ENCODE results near the gene TOLLIP. TPM values are rescaled to one million over a fixed set of nuclear protein-coding genes. Genes with fewer than 3 reads are reported as not detected.

Gene TOLLIP
- total RNA-seq, 1 donor from 2014 or later: 71.6 TPM

DNA sequence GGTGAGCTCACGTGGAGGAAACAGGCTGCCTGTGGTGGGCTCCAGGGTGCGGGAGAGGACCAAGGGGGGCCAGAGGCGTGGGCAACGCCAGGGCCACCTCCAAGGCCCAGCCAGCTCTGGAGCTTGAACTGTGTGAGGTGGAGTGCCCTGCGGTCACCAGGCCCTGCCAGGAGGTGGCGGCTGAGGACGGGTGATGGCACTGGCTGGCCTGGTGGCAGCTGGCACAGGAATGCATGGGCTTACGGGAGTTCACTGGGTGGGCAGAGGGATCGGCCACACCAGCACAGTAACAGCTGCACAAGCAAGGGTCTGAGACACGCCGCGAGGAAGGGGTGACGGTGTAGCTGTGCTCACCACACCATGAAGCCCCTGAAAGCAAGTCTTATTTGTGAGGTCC, 15.8 kb downstream of the TOLLIP start:
- Mint-ChIP-seq H3K36me3 (ENCODE audit: unreplicated experiment) (peaks cover 9% of the 10 kb centered on the region), H3K4me1 (ENCODE audit: unreplicated experiment) (no peaks in the 10 kb centered on the region), H3K4me3 (ENCODE audit: unreplicated experiment) (no peak overlapping the region), H3K27ac (ENCODE audit: unreplicated experiment) (no peak overlapping the region), H3K9me3 (ENCODE audit: unreplicated experiment) (no peaks in the 10 kb centered on the region), H3K27me3 (ENCODE audit: unreplicated experiment) (no peaks in the 10 kb centered on the region)
- DNase-seq (ENCODE audit: extremely low spot score, unreplicated experiment): no peak
- TF ChIP-seq, protein P1, sequence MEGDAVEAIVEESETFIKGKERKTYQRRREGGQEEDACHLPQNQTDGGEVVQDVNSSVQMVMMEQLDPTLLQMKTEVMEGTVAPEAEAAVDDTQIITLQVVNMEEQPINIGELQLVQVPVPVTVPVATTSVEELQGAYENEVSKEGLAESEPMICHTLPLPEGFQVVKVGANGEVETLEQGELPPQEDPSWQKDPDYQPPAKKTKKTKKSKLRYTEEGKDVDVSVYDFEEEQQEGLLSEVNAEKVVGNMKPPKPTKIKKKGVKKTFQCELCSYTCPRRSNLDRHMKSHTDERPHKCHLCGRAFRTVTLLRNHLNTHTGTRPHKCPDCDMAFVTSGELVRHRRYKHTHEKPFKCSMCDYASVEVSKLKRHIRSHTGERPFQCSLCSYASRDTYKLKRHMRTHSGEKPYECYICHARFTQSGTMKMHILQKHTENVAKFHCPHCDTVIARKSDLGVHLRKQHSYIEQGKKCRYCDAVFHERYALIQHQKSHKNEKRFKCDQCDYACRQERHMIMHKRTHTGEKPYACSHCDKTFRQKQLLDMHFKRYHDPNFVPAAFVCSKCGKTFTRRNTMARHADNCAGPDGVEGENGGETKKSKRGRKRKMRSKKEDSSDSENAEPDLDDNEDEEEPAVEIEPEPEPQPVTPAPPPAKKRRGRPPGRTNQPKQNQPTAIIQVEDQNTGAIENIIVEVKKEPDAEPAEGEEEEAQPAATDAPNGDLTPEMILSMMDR (IDR thresholded peaks at IDR 0.05): peak; percentile 30

DNA sequence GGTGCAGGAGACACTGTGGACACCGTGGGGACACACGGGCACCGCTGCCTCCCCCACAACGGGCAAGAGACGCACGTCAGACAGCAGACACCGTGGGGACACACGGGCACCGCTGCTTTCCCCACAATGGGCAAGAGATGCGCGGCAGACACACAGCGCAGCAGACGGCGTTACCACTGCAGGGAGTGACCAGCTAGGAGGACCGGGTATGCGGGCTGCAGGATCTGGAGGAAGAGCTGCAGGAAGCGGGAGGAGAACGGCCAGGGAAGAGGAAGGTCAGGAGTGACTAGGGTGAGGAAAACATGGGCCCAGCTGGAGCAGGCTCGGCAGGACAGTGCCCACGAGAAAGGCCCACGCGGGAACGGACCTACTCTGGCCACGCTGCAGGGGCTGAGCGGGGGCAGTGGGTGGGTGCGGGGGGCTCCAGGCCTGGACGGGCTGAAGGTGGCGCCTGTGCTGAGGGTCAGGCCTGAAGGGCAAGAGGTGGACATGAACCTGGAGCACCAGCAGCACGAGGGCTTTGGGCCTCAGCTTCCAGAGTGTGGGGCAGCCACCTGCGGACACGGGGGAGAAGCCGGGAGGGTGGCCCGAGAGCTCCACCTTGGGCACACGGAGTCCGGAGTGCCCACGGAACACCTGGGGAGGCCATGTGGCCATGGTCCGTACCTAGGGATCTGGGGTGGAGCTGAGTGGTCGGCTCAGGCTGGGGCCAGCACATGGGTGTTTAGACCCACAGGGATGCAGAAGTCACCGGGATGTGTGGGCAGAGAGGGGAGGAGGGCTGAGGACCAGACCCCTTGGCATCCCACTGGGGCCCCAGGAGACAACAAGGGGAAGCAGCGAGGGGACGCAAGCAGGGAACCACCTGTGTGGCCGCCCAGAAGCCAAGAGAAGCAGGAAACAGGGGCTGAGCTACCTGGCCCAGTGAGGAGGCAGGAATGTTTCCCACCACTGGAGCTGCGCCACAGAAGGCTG, 16.5 kb downstream of the TOLLIP start:
- Mint-ChIP-seq H3K9me3 (ENCODE audit: unreplicated experiment) (no peaks in the 10 kb centered on the region), H3K36me3 (ENCODE audit: unreplicated experiment) (peaks cover 9% of the 10 kb centered on the region), H3K27me3 (ENCODE audit: unreplicated experiment) (no peaks in the 10 kb centered on the region), H3K4me1 (ENCODE audit: unreplicated experiment) (no peaks in the 10 kb centered on the region), H3K27ac (ENCODE audit: unreplicated experiment) (no peak overlapping the region), H3K4me3 (ENCODE audit: unreplicated experiment) (no peak overlapping the region)
- no peak for DNase-seq (ENCODE audit: extremely low spot score, unreplicated experiment)
- TF ChIP-seq, protein P1 (IDR thresholded peaks at IDR 0.05): no peak

DNA sequence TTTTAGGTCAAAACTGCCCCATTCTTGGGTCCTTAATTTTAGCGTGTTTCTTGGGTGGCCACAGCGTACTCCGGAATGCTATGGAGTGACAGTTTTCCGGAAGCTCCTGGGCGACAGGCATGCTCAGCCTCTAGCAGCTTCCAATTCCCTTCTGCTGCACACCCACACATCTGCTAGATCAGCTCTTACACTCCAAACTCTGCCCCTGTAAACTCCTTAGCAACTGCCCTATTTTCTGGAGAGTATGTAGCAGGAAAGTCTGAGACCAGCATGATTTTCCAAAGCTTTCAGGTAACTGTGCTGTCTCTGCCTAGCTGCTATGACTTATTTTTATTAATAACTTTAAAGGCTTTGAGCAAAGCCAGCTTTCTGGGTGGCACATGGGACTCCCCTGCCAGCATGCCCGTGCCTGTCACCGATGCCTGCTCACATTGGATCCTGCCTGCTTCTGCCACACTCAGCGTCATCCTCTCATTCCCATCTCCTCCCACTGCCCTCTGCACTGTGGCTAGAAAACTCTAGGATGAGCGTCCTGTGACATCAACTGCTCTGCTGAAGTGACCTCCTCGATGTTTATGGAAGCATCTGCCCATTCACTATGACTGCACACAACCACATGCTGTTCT, 17.3 kb downstream of the TOLLIP start:
- no peaks in the 10 kb centered on the region for H3K4me1 Mint-ChIP-seq (ENCODE audit: unreplicated experiment)
- no peak overlapping the region for H3K27ac Mint-ChIP-seq (ENCODE audit: unreplicated experiment)
- H3K27me3 Mint-ChIP-seq (ENCODE audit: unreplicated experiment): no peaks in the 10 kb centered on the region
- no peak for DNase-seq (ENCODE audit: extremely low spot score, unreplicated experiment)
- peaks cover 9% of the 10 kb centered on the region for H3K36me3 Mint-ChIP-seq (ENCODE audit: unreplicated experiment)
- no peaks in the 10 kb centered on the region for H3K9me3 Mint-ChIP-seq (ENCODE audit: unreplicated experiment)
- no peak overlapping the region for H3K4me3 Mint-ChIP-seq (ENCODE audit: unreplicated experiment)
- TF ChIP-seq, protein P1 (IDR thresholded peaks at IDR 0.05): no peak

DNA sequence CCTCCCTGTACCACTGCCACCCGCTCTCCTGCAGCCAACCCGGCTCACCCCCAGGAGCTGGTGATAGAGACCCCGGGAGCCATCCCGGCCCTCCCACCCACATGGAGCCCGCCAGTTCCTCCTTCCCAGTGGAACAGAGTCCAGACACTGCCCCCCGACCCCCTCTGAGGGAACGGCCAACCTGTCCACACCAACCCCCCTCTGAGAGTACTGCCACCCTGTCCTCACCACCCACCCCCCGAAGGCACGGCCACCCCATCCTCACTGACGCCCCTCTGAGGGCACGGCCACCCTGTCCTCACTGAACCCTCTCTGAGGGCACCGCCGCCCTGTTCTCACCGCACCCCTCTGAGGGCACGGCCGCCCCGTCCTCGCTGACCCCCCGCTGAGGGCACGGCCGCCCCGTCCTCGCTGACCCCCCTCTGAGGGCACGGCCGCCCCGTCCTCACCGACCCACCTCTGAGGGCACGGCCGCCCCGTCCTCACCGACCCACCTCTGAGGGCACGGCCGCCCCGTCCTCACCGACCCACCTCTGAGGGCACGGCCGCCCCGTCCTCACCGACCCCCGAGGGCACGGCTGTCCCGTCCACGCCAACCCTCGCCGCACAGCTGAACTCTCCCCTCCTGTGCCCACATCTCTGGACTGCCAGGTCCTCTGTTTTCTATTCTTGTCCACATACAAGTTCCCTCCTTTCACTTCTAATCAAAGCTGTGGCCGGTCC, 18.0 kb downstream of the TOLLIP start:
- peaks cover 15% of the 10 kb centered on the region for H3K36me3 Mint-ChIP-seq (ENCODE audit: unreplicated experiment)
- H3K27ac Mint-ChIP-seq (ENCODE audit: unreplicated experiment): no peak overlapping the region
- no peak for DNase-seq (ENCODE audit: extremely low spot score, unreplicated experiment)
- H3K27me3 Mint-ChIP-seq (ENCODE audit: unreplicated experiment): no peaks in the 10 kb centered on the region
- TF ChIP-seq, protein P1 (IDR thresholded peaks at IDR 0.05): no peak
- H3K9me3 Mint-ChIP-seq (ENCODE audit: unreplicated experiment): no peaks in the 10 kb centered on the region
- no peak overlapping the region for H3K4me3 Mint-ChIP-seq (ENCODE audit: unreplicated experiment)
- no peaks in the 10 kb centered on the region for H3K4me1 Mint-ChIP-seq (ENCODE audit: unreplicated experiment)

Measured in osteocyte (in vitro differentiated cells).